DND-41 (cell line): ENCODE data around the gene MINK1.

Experiments
- CTCF ChIP-seq: IDR thresholded peaks from 2 replicates; pipeline ENCODE4 v1.5.1; 2012; ENCODE audit warnings: borderline replicate concordance, low read length, moderate library complexity, mild to moderate bottlenecking; ENCODE audit not compliant: poor library complexity, severe bottlenecking; ENCODE audit errors: extremely low read depth
- EZH2 ChIP-seq: IDR thresholded peaks from 3 replicates; pipeline ENCODE4 v1.6.1; 2012; ENCODE audit warnings: borderline replicate concordance, low read depth, mild to moderate bottlenecking, moderate library complexity, low read length, inconsistent platforms; ENCODE audit not compliant: severe bottlenecking

DNA sequence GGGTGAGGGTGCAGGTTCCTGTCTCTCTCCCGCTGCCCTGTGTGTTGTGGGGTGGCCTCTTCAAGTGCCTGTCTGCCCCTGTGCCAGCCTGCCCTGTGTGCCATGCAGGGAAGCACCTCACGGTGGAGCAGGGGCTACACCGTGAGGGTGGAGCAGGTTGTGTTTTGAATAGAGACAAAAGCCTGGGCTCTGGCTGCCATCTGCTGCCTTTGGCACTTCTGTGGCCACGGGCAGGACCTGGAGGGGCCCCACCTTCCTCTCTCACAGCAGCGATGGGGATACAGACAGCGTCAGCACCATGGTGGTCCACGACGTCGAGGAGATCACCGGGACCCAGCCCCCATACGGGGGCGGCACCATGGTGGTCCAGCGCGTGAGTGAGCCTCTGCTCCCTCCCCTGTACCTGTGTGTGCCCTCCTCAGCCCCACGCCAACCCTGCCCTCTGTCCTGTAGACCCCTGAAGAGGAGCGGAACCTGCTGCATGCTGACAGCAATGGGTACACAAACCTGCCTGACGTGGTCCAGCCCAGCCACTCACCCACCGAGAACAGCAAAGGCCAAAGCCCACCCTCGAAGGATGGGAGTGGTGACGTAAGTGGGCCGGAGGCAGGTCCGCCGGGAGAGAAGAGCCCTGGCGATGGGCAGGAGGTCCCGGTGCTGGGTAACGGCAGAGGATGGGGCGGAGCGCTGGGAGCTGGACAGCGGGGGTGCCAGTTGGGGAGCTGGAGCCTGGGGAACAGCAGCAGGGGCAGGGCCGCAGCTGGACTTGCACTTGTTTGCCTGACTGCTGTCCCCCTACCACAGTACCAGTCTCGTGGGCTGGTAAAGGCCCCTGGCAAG, 60.8 kb downstream of the MINK1 start:
- TF ChIP-seq CTCF (no peak), EZH2 (no peak)
